PFSK-1 (cell line): ENCODE measurements around the gene TMTC2.

Experiments used
- FOXP2 ChIP-seq: optimal IDR thresholded peaks from 2 replicates; pipeline ENCODE3; 2011; ENCODE audit warnings: borderline replicate concordance, control low read depth, inconsistent platforms; ENCODE audit not compliant: insufficient read depth; ENCODE audit errors: extremely low read length, extremely low read depth
- POLR2AphosphoS5 ChIP-seq: IDR thresholded peaks from 2 replicates; pipeline ENCODE4 v1.6.1; 2012; ENCODE audit warnings: low read depth, mild to moderate bottlenecking, control low read depth, low read length, moderate library complexity
- REST ChIP-seq, 2 experiments: IDR thresholded peaks; 2 replicates each; pipeline versions ENCODE4 v1.6.1 to v1.8.0; 2011 to 2012; ENCODE audit warnings: low read depth in 2 of 2, low read length in 2 of 2, control low read depth in 1 of 2, inconsistent platforms in 1 of 2, mild to moderate bottlenecking in 1 of 2, moderate library complexity in 1 of 2; ENCODE audit not compliant: insufficient read depth in 1 of 2
- SIN3A ChIP-seq: IDR thresholded peaks from 2 replicates; pipeline ENCODE4 v1.6.1; 2012; ENCODE audit warnings: mild to moderate bottlenecking, low read length, moderate library complexity, borderline replicate concordance; ENCODE audit not compliant: insufficient read depth
- TAF1 ChIP-seq: IDR thresholded peaks from 2 replicates; pipeline ENCODE4 v1.6.1; 2012; ENCODE audit warnings: low read length, control low read depth, borderline replicate concordance; ENCODE audit not compliant: insufficient read depth

TMTC2 gene

GRCh38 chr12:83015390-83016217 is 328.9 kb downstream of the TMTC2 start:
- TF ChIP-seq REST (IDR thresholded peaks at IDR 0.05; ENCODE audit: insufficient read depth in 1 of 2, low read depth in 2 of 2, low read length in 2 of 2) (no peak), SIN3A (no peak), POLR2AphosphoS5 (no peak), TAF1 (no peak), FOXP2 (no peak)

- no peak for TF ChIP-seq SIN3A
- no peak for TF ChIP-seq FOXP2
- TF ChIP-seq POLR2AphosphoS5: no peak
- no peak for TF ChIP-seq TAF1
- no peak for TF ChIP-seq REST (IDR thresholded peaks at IDR 0.05; ENCODE audit: insufficient read depth in 1 of 2, low read depth in 2 of 2, low read length in 2 of 2)
Observed at GRCh38 chr12:83016218-83016835, 329.6 kb downstream of the TMTC2 start.

- TF ChIP-seq TAF1: no peak
- TF ChIP-seq REST (IDR thresholded peaks at IDR 0.05; ENCODE audit: insufficient read depth in 1 of 2, low read depth in 2 of 2, low read length in 2 of 2): no peak
- TF ChIP-seq POLR2AphosphoS5: no peak
- TF ChIP-seq SIN3A: no peak
- TF ChIP-seq FOXP2: no peak
Observed at GRCh38 chr12:83016991-83017390, 330.3 kb downstream of the TMTC2 start.

- no peak for TF ChIP-seq TAF1
Observed at GRCh38 chr12:83018088-83018487, 331.4 kb downstream of the TMTC2 start.

GRCh38 chr12:83027021-83027723 is 340.5 kb downstream of the TMTC2 start:
- no peak for TF ChIP-seq FOXP2
- no peak for TF ChIP-seq TAF1
- TF ChIP-seq SIN3A: no peak
- no peak for TF ChIP-seq POLR2AphosphoS5
- no peak for TF ChIP-seq REST (IDR thresholded peaks at IDR 0.05; ENCODE audit: insufficient read depth in 1 of 2, low read depth in 2 of 2, low read length in 2 of 2)
